T-helper 22 cell (primary cell): Measurements from ENCODE around the gene HCRTR2.

Experiments
- DNase-seq: peaks from one replicate; pipeline ENCODE4 v3.0.0-alpha.2; 2020; ENCODE audit warnings: low read depth

The HCRTR2 gene

GRCh38 chr6:55327169-55327568, 152.9 kb downstream of the HCRTR2 start, which contains the start of gene GFRAL:
GFRAL (plus strand) TSS chr6:55327469; CDS start chr6:55327555, 86 bp downstream.
- no peak for DNase-seq
